Prostate gland (tissue), 2 donors: ENCODE measurements around the gene PPP1R13B. TPM values are rescaled to one million over a fixed set of nuclear protein-coding genes. Genes with fewer than 3 reads are reported as not detected.
A peak's percentile ranks its signal among the peaks of the same experiment; 100 is the strongest.

Experiments used
- DNase-seq: peaks from one replicate; pipeline ENCODE4 v3.0.0-alpha.2; 2019; ENCODE audit warnings: low spot score
- H3K27ac ChIP-seq, 2 donors: fragments of 200-600 bp; sonication (generic); 2 replicates each; pipeline ENCODE4 v1.5.1; 2017 to 2019
- H3K27me3 ChIP-seq: fragments of 200-600 bp; sonication (generic); replicated peaks from 2 replicates; pipeline ENCODE4 v1.5.1; 2019; ENCODE audit not compliant: insufficient read depth
- H3K36me3 ChIP-seq, 2 donors: fragments of 200-600 bp; sonication (generic); 1 replicate in 1 of 2; 2 replicates in 1 of 2; pipeline versions ENCODE4 v1.5.1 to v1.8.1; 2017 to 2019
- H3K4me1 ChIP-seq: fragments of 200-600 bp; sonication (generic); replicated peaks from 2 replicates; pipeline ENCODE4 v1.5.1; 2019
- H3K4me3 ChIP-seq, 2 donors: fragments of 200-600 bp; sonication (generic); 2 replicates each; pipeline ENCODE4 v1.5.1; 2017 to 2019
- H3K9me3 ChIP-seq: fragments of 200-600 bp; sonication (generic); 2 replicates; pipeline ENCODE4 v1.5.1; 2017
- CTCF ChIP-seq, 4 experiments: fragments of 200-600 bp in 2 of 4; fragments of 450-650 bp in 2 of 4; sonication (generic) in 2 of 4; IDR thresholded peaks; 1 replicate in 3 of 4; 2 replicates in 1 of 4; pipeline ENCODE4 v1.5.1; 2016 to 2019; ENCODE audit warnings: antibody characterized with exemption in 4 of 4, mild to moderate bottlenecking in 2 of 4, moderate library complexity in 2 of 4
- POLR2A ChIP-seq: fragments of 450-650 bp; IDR thresholded peaks from one replicate; pipeline ENCODE4 v1.6.1; 2016; ENCODE audit warnings: antibody characterized with exemption, mild to moderate bottlenecking
- POLR2AphosphoS5 ChIP-seq: sonication (generic); formaldehyde crosslinking; IDR thresholded peaks from one replicate; pipeline ENCODE4 v1.6.1; 2017; ENCODE audit warnings: antibody characterized with exemption
- WGBS: methylation state at CpG from one replicate; pipeline ENCODE4 v1.1.5; 2018; 5-methylcytosine and 5-hydroxymethylcytosine counted together
- intact Hi-C: fragments of 100-400 bp; cut with DNase I; formaldehyde crosslinking; loops from one replicate; pipeline ENCODE4 v1.14.2; 2022
- total RNA-seq, 2 donors: library from RNA; depleted of rRNA; stranded (reverse); fragments of >200 nt; gene quantifications; one replicate each; pipeline ENCODE4 v1.1.0, GENCODE V29; 2016

Gene PPP1R13B
- total RNA-seq, 2 donors from 2014 or later: 48.2 to 64.6 TPM

- no peaks in the 10 kb centered on the region for H3K27me3 ChIP-seq
- no peak for DNase-seq
- H3K4me1 ChIP-seq: peaks cover 16% of the 10 kb centered on the region
- H3K36me3 ChIP-seq: no peaks in the 10 kb centered on the region
- 83% methylated on average over 8 of the region's 8 CpGs for WGBS
- intact Hi-C loops: loop anchor here (10.0 kb wide), 1 partner anchor 155 kb away; the partner anchor contains the start of genes BAG5 and COA8
- H3K9me3 ChIP-seq: no peaks in the 10 kb centered on the region
- no peak for TF ChIP-seq POLR2A
- no peak for TF ChIP-seq CTCF (IDR thresholded peaks at IDR 0.05)
- no peak for TF ChIP-seq POLR2AphosphoS5
- no peak overlapping the region for H3K27ac ChIP-seq
- no peak overlapping the region for H3K4me3 ChIP-seq
Measured at GRCh38 chr14:103719751-103720150, 127.6 kb downstream of the PPP1R13B start.

- no peak overlapping the region for H3K4me3 ChIP-seq
- H3K4me1 ChIP-seq: peaks cover 9% of the 10 kb centered on the region
- H3K27ac ChIP-seq: no peak overlapping the region
- intact Hi-C loops: loop anchor here (10.0 kb wide), 1 partner anchor 154 kb away; the partner anchor contains the start of genes BAG5 and COA8
- no peaks in the 10 kb centered on the region for H3K27me3 ChIP-seq
- H3K9me3 ChIP-seq: no peaks in the 10 kb centered on the region
- no peaks in the 10 kb centered on the region for H3K36me3 ChIP-seq
- WGBS: 59% methylated on average over 16 of the region's 16 CpGs
- no peak for DNase-seq
- TF ChIP-seq POLR2A (no peak), POLR2AphosphoS5 (no peak), CTCF (IDR thresholded peaks at IDR 0.05) (no peak)
Measured at GRCh38 chr14:103718572-103718971, 128.8 kb downstream of the PPP1R13B start.

- Histone ChIP-seq H3K27me3 (no peaks in the 10 kb centered on the region), H3K36me3 (no peaks in the 10 kb centered on the region), H3K4me1 (peaks cover 14% of the 10 kb centered on the region), H3K4me3 (peak overlapping the region; percentile 86 to 99), H3K27ac (peak overlapping the region in 1 of 2 donors; percentile 90), H3K9me3 (no peaks in the 10 kb centered on the region)
- intact Hi-C loops: loop anchor here (10.0 kb wide), 1 partner anchor 152 kb away; the partner anchor contains the start of genes BAG5 and COA8
- TF ChIP-seq CTCF (IDR thresholded peaks at IDR 0.05) (no peak), POLR2A (no peak), POLR2AphosphoS5 (no peak)
- DNase-seq: no peak
- 75% methylated on average over 17 of the region's 17 CpGs for WGBS
Measured at GRCh38 chr14:103716899-103717411, 130.4 kb downstream of the PPP1R13B start.

GRCh38 chr14:103716091-103716801 is 131.1 kb downstream of the PPP1R13B start:
- DNase-seq: no peak
- Histone ChIP-seq H3K4me1 (peaks cover 21% of the 10 kb centered on the region), H3K9me3 (no peaks in the 10 kb centered on the region), H3K27me3 (no peaks in the 10 kb centered on the region), H3K27ac (peak overlapping the region; percentile 80 to 90), H3K4me3 (peak overlapping the region; percentile 86 to 99), H3K36me3 (no peaks in the 10 kb centered on the region)
- WGBS: 4% methylated on average over 32 of the region's 72 CpGs
- TF ChIP-seq POLR2AphosphoS5 (no peak), CTCF (IDR thresholded peaks at IDR 0.05) (no peak), POLR2A (no peak)
- intact Hi-C loops: loop anchor here (10.0 kb wide), 1 partner anchor 151 kb away; the partner anchor contains the start of genes BAG5 and COA8
